HG02642 (cell line): ENCODE measurements around the gene FOXD4L1.
"Not testable (repeated sequence)": the region's sequence is repeated elsewhere in the genome, so short reads cannot be mapped to it uniquely, and the experiment has no call there.

ENCODE experiments used
- ATAC-seq: cut with Tn5 transposase; IDR thresholded peaks from one replicate; pipeline ENCODE4 v1.9.1; 2021; ENCODE audit warnings: mild to moderate bottlenecking; ENCODE audit not compliant: unreplicated experiment, poor library complexity

The FOXD4L1 gene

GRCh38 chr2:113498365-113498764 is at the start of gene FOXD4L1:
TSS of gene FOXD4L1 (plus strand) at chr2:113498665. CDS start at chr2:113499257, 592 bp downstream.
- not testable (repeated sequence) for ATAC-seq

- ATAC-seq, result not testable (repeated sequence)
Observed at GRCh38 chr2:113465770-113466169, 32.7 kb upstream of the FOXD4L1 start.

- not testable (repeated sequence) for ATAC-seq
Observed at GRCh38 chr2:113476688-113477368, 21.6 kb upstream of the FOXD4L1 start.

GRCh38 chr2:113496527-113496926 is 1.9 kb upstream of the FOXD4L1 start:
- ATAC-seq, result not testable (repeated sequence)

GRCh38 chr2:113499019-113499885 is 787 bp downstream of the FOXD4L1 start:
- not testable (repeated sequence) for ATAC-seq

- not testable (repeated sequence) for ATAC-seq
Observed at GRCh38 chr2:113499886-113500722, 1.6 kb downstream of the FOXD4L1 start.

GRCh38 chr2:113500723-113501038 is 2.2 kb downstream of the FOXD4L1 start:
- ATAC-seq, result not testable (repeated sequence)

- ATAC-seq, result peak; percentile 12
Observed at GRCh38 chr2:113502216-113503093, 4.0 kb downstream of the FOXD4L1 start.

- peak; percentile 82 for ATAC-seq
Observed at GRCh38 chr2:113503094-113504042, 4.9 kb downstream of the FOXD4L1 start.

GRCh38 chr2:113504081-113504480 is 5.6 kb downstream of the FOXD4L1 start:
- ATAC-seq, result not testable (repeated sequence)

GRCh38 chr2:113507394-113508140 is 9.1 kb downstream of the FOXD4L1 start:
- ATAC-seq, result not testable (repeated sequence)

- not testable (repeated sequence) for ATAC-seq
Observed at GRCh38 chr2:113508187-113508586, 9.7 kb downstream of the FOXD4L1 start.

- ATAC-seq, result not testable (repeated sequence)
Observed at GRCh38 chr2:113510913-113511312, 12.4 kb downstream of the FOXD4L1 start.

- ATAC-seq, result not testable (repeated sequence)
Observed at GRCh38 chr2:113511859-113512258, 13.4 kb downstream of the FOXD4L1 start.

GRCh38 chr2:113515457-113515856 is 17.0 kb downstream of the FOXD4L1 start:
- not testable (repeated sequence) for ATAC-seq

GRCh38 chr2:113515995-113516394 is 17.5 kb downstream of the FOXD4L1 start:
- not testable (repeated sequence) for ATAC-seq

GRCh38 chr2:113517025-113517424 is 18.6 kb downstream of the FOXD4L1 start:
- ATAC-seq, result not testable (repeated sequence)

GRCh38 chr2:113520837-113521236 is 22.4 kb downstream of the FOXD4L1 start:
- ATAC-seq, result not testable (repeated sequence)
